SHP77 (cell line): Measurements from ENCODE around the gene CPLX3.
A peak's percentile ranks its signal among the peaks of the same experiment; 100 is the strongest.
"Not testable (repeated sequence)": the region's sequence is repeated elsewhere in the genome, so short reads cannot be mapped to it uniquely, and the experiment has no call there.

Experiments used
- DNase-seq, 2 experiments: peaks; one replicate each; lab custom pipeline; 2025; lab: John Stamatoyannopoulos, UW

CPLX3 gene

GRCh38 chr15:74826364-74826819 is at the start of gene CPLX3:
TSS of gene CPLX3 (plus strand) at chr15:74826627. CDS start at chr15:74826704, 77 bp downstream.
- no peak for DNase-seq

GRCh38 chr15:74776821-74777768 is 49.3 kb upstream of the CPLX3 start:
- no peak for DNase-seq

GRCh38 chr15:74777769-74778598 is 48.4 kb upstream of the CPLX3 start:
- no peak for DNase-seq

GRCh38 chr15:74778599-74778970 is 47.8 kb upstream of the CPLX3 start:
- DNase-seq = no peak

GRCh38 chr15:74779162-74779648 is 47.2 kb upstream of the CPLX3 start:
- DNase-seq = no peak

- no peak for DNase-seq
These were observed 45.6 kb upstream of the CPLX3 start for GRCh38 chr15:74780523-74781430.

- DNase-seq = peak in 1 of 2 experiments; percentile 58
These were observed 44.8 kb upstream of the CPLX3 start, which contains the start of gene CSK for GRCh38 chr15:74781431-74782258. TSS of gene CSK (plus strand) at chr15:74782080. CDS start at chr15:74798298, 16,218 bp downstream.

- no peak for DNase-seq
These were observed 44.0 kb upstream of the CPLX3 start for GRCh38 chr15:74782259-74783071.

- DNase-seq = no peak
These were observed 43.2 kb upstream of the CPLX3 start for GRCh38 chr15:74783072-74783807.

GRCh38 chr15:74783808-74784175 is 42.6 kb upstream of the CPLX3 start:
- DNase-seq = no peak

- no peak for DNase-seq
These were observed 41.8 kb upstream of the CPLX3 start for GRCh38 chr15:74784426-74785193.

GRCh38 chr15:74785194-74786032 is 41.0 kb upstream of the CPLX3 start:
- DNase-seq = no peak

GRCh38 chr15:74786081-74786480 is 40.3 kb upstream of the CPLX3 start:
- not testable (repeated sequence) for DNase-seq

GRCh38 chr15:74786551-74787165 is 39.8 kb upstream of the CPLX3 start:
- DNase-seq = no peak

GRCh38 chr15:74787251-74788041 is 39.0 kb upstream of the CPLX3 start:
- peak; percentile 71 to 74 for DNase-seq
